Stomach smooth muscle (tissue), 2 donors: ENCODE results near the gene SLC25A29.
"Not testable (repeated sequence)": the region's sequence is repeated elsewhere in the genome, so short reads cannot be mapped to it uniquely, and the experiment has no call there.

Experiments
- H3K27ac ChIP-seq: one replicate; pipeline ENCODE4 v1.7.0; 2013; ENCODE audit warnings: mild to moderate bottlenecking, low read length, inconsistent platforms
- H3K27me3 ChIP-seq, 2 donors: one replicate each; pipeline ENCODE4 v1.7.0; 2013; ENCODE audit warnings: low read length in 2 of 2; ENCODE audit not compliant: insufficient read depth in 2 of 2, control insufficient read depth in 1 of 2
- H3K36me3 ChIP-seq, 2 donors: one replicate each; pipeline ENCODE4 v1.7.0; 2013; ENCODE audit warnings: low read length in 2 of 2; ENCODE audit not compliant: control insufficient read depth in 2 of 2, insufficient read depth in 2 of 2
- H3K4me1 ChIP-seq: one replicate; pipeline ENCODE4 v1.7.0; 2013; ENCODE audit warnings: low read length; ENCODE audit not compliant: control insufficient read depth, insufficient read depth
- H3K4me3 ChIP-seq, 2 donors: one replicate each; pipeline ENCODE4 v1.7.0; 2013; ENCODE audit warnings: low read length in 2 of 2
- H3K9ac ChIP-seq, 2 donors: one replicate each; pipeline ENCODE4 v1.7.0; 2013; ENCODE audit warnings: low read length in 2 of 2, mild to moderate bottlenecking in 1 of 2
- H3K9me3 ChIP-seq, 2 donors: one replicate each; pipeline ENCODE4 v1.7.0; 2013; ENCODE audit warnings: low read length in 2 of 2; ENCODE audit not compliant: control insufficient read depth in 2 of 2
- donor health status: healthy.
- donor health status: Pancreatic carcinoma.

The SLC25A29 gene

DNA sequence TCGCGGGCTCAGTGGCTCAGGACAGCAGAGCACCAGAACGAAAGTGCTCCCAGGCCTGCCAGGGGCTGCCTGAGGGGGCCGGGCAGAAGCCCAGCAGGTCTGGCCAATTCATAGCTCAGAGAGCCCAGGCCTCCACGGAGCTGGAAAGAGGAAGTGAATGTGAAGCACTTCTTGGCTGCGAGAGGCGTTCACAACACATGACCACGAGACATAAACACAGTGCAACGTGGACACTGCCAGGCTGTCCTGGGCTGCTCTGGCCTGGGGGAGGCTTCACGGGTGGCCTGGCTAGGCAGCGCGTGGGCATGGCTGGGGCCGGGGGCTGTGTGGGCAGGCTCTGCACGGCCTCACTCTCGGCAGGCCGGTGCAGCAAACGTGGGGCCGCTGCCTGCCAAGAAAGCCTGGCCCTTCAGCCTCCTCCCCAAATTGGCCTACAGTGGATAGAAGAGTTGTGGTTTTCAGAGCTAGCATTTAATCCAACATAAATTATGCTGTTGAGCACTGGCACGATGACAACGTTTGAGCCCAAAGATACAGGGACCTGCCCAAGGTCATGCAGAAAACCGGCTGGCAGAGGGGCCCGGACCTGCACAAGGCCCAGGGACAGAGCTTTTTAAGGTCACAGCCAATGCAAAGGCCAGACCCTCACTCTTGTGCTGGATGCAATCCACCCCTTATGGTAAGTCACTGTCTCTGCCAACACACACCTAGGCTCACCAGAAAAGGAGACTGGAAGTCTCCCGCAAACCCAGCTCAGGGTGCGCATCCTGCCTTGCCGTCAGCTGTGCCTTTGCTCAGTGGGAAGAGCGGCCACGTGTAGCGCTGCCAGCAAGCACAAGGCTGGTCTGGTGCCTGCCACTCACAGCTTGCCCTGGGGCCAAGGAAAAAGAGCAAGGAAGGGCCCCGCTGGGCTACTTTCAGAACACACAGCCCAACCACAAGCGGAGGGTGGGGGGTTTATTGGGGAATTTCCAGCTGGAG, 8.6 kb downstream of the SLC25A29 start:
- Histone ChIP-seq H3K27me3 (no peaks in the 10 kb centered on the region), H3K4me3 (peak overlapping the region; percentile 49 to 63), H3K4me1 (peaks cover 43% of the 10 kb centered on the region), H3K9me3 (no peaks in the 10 kb centered on the region), H3K27ac (peak overlapping the region; percentile 85), H3K9ac (peak overlapping the region; percentile 61 to 69), H3K36me3 (peaks cover 0 to 3% of the 10 kb centered on the region in 2 donors)

DNA sequence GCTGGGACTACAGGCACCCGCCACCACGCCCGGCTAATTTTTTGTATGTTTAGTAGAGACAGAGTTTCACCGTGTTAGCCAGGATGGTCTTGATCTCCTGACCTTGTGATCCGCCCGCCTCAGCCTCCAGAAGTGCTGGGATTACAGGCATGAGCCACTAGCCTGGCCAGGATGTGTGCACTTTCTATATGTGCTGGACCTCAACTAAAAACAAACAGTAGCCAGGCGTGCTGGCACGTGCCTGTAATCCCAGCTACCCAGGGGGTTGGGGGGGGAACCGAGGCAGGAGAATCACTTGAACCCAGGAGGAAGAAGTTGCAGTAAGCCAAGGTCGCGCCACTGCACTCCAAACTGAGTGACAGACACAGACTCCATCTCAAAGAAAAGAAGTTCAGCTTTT, 9.5 kb downstream of the SLC25A29 start:
- not testable (repeated sequence) for H3K27me3 ChIP-seq, H3K36me3 ChIP-seq, H3K9me3 ChIP-seq
- peak overlapping the region; percentile 85 for H3K27ac ChIP-seq
- H3K9ac ChIP-seq, result peak overlapping the region; percentile 61 to 69
- H3K4me3 ChIP-seq, result peak overlapping the region; percentile 49 to 63
- H3K4me1 ChIP-seq, result peaks cover 43% of the 10 kb centered on the region

DNA sequence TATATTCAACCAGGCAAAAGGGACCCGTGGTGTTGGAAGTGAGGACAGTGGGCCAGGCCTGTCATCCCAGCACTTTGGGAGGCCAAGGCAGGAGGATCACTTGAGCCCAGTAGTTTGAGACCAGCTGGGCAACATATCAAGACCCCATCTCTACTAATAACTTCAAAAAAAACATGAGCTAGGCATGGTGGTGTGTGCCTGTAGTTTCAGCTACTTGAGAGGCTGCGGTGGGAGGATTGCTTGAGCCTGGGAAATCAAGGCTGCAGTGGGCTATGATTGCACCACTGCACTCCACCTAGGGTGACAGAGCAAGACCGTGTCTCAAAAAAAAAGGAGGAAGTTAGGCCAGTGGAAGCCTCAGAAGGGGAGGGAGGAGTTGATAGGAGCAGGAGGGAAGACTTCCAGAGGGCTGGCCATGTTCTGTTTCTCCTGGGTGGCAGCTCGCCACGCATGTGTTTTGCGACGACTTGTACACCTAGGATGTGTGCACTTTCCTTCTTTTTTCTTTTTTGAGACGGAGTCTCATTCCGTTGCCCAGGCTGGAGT, 10.1 kb downstream of the SLC25A29 start:
- Histone ChIP-seq H3K9me3 (no peaks in the 10 kb centered on the region), H3K27ac (peak overlapping the region; percentile 85), H3K27me3 (no peaks in the 10 kb centered on the region), H3K4me3 (no peak overlapping the region), H3K9ac (no peak overlapping the region), H3K4me1 (peaks cover 43% of the 10 kb centered on the region), H3K36me3 (peaks cover 0 to 9% of the 10 kb centered on the region in 2 donors)

DNA sequence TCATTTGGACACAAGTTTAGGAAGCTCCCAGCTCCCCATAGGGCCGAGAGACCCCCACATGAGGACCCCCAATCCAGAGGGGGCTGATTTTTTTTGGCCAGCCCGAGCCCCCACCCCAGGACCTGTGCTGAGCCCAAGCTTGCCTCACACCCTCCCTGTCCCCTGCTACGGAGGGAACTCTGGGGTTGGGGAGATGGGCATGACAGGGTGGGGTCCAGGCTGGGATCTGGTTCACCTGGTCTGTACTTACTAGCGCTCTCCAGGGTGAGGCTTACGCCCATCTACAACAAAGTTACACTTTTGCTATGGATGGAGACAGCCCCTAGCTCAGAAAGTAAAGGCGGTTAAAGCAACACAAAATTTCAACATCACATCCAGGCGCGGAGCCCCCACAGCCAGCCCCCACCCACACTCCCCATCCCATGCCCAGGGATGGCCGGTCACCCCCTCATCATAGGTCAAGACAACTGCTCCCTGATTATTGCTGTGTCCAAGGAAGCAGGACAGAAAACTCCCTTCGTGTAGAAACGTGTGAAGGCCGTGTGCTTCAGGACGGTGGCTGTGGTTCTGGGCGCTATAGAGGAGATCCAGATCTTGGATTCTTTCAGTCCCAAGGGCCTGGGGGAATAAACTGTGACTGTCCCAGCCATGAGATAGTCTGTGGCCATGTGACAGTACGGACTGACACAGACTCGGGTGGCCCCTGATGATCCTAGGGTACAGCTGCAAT, 10.7 kb downstream of the SLC25A29 start:
- Histone ChIP-seq H3K36me3 (peaks cover 0 to 9% of the 10 kb centered on the region in 2 donors), H3K4me3 (no peak overlapping the region), H3K9me3 (no peaks in the 10 kb centered on the region), H3K27me3 (no peaks in the 10 kb centered on the region), H3K27ac (peak overlapping the region; percentile 37), H3K9ac (no peak overlapping the region), H3K4me1 (peaks cover 46% of the 10 kb centered on the region)

DNA sequence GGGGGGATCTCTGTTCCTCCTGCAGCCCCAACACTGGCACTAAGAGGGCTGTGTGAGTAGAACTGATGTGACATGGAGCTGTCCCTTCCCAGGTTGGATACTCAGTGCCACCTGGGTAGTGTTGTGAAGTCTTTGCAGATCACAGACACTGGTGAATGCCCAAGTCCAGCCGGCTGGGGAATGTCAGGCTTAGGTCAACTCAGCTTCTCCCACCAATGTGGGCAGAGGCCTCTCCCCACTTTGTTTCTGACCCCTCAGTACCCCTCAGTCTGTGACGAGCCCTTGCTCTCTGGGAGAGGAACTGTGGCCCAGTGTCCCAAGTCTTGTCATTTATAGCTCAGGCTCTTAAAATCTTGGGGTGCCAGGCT, 11.3 kb downstream of the SLC25A29 start:
- Histone ChIP-seq H3K4me3 (no peak overlapping the region), H3K27ac (peak overlapping the region; percentile 37), H3K9ac (no peak overlapping the region), H3K27me3 (no peaks in the 10 kb centered on the region), H3K36me3 (peaks cover 0 to 9% of the 10 kb centered on the region in 2 donors), H3K4me1 (peaks cover 48% of the 10 kb centered on the region), H3K9me3 (no peaks in the 10 kb centered on the region)

DNA sequence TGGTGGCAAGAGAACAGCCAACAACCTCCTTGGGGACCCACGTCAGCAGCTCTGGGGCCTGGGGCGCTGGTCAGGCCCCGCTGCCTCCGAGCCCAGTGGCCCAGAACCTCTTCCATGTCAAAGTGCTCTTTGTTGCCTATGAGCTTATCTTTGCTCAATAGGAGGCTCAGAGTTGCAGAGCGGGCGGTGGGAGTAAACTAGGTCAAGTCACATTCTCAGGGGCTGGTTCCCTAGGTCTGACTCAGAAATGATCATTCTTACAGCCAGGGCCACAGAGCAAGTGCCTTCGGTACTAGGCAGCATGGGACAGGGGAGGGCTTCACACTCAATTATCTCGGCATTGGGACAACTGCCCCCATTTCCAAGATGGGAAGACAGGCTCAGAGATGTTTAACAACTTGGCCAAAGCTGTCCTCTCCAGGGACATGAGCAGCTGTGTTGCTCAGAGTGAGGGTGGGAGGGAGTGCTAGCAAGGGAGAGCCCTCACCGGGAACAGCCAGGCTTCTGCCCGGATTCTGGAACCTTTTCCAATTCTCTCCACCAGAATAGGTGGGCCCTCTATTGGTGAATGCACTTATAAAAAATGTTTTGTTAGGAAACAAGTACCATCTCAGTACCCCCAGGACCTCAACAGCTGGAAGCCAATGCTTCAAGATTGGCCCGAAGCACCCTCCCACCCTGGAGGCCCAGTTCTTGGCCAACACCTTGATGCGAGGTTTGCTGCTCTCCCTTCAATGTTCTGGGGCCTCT, 11.9 kb downstream of the SLC25A29 start:
- no peaks in the 10 kb centered on the region for H3K27me3 ChIP-seq
- no peaks in the 10 kb centered on the region for H3K9me3 ChIP-seq
- H3K4me1 ChIP-seq, result peaks cover 48% of the 10 kb centered on the region
- H3K36me3 ChIP-seq, result peaks cover 0 to 9% of the 10 kb centered on the region in 2 donors
- H3K4me3 ChIP-seq, result no peak overlapping the region
- H3K9ac ChIP-seq, result peak overlapping the region in 1 of 2 donors; percentile 17
- peak overlapping the region; percentile 37 for H3K27ac ChIP-seq

DNA sequence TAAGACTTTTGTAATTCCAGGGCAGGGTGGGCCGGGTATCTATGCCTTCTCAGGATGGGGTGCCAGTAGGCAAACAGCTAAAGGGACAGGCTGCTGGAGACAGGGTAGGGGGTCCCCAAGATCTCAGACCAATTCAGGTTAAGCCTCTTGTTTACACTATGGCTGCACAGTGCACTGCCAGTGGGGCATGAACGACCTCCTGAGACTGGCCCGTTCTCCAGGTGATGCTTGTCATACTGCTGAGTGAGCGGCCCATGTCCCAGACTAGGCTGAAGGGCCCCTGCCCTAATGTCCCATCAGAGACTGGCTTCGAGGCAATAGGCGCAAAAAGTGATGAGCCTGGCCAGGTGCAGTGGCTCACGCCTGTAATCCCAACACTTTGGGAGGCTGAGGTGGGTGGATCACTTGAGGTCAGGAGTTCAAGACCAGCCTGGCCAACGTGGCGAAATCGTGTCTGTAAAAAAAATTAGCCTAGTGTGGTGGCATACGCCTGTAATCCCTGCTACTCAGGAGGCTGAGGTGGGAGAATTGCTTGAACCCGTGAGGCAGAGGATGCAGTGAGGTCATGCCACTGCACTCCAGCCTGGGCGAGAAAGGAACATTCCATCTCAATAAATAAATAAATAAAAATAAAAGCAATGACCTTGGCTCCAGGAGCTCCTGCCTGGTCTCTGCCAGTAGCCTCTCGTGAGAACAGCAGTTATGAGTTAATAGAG, 12.6 kb downstream of the SLC25A29 start:
- H3K9ac ChIP-seq, result no peak overlapping the region
- H3K4me3 ChIP-seq, result no peak overlapping the region
- peaks cover 40% of the 10 kb centered on the region for H3K4me1 ChIP-seq
- peaks cover 0 to 11% of the 10 kb centered on the region in 2 donors for H3K36me3 ChIP-seq
- no peaks in the 10 kb centered on the region for H3K9me3 ChIP-seq
- no peak overlapping the region for H3K27ac ChIP-seq
- H3K27me3 ChIP-seq, result no peaks in the 10 kb centered on the region

DNA sequence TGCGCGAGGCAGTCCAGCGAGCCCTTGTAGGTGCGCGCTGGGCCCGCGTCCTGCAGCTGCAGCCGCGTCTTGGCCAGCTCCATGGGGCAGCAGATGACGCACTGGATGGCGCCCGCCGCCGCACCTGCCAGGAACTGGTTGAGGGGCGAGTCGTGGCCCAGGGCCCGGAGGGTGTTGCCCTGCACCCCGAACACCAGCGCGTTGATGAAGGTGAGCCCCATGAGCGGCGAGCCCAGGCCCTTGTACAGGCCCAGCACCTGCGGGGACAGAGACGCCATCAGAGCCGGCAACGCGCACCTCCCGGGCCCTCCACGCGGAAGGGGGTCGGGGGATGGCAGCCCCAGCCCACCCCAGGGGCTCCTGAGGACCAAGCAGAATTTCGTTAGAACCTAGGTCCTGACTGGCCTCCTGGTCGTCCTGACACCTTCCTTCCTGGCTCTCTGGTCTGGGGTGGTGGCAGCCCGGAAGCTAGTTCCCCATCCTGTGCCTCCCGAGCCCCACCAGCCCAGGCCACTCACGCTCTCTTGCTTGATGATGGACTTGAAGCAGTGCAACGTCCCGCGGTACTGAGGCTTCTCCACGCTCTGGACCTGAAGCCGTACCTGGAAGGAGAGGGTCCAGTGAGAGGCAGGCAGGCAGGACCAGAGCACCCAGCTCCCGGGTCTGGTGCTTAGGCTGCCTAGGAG, 13.3 kb downstream of the SLC25A29 start:
- H3K36me3 ChIP-seq, result peaks cover 0 to 8% of the 10 kb centered on the region in 2 donors
- H3K4me1 ChIP-seq, result peaks cover 36% of the 10 kb centered on the region
- H3K9me3 ChIP-seq, result no peaks in the 10 kb centered on the region
- no peak overlapping the region for H3K4me3 ChIP-seq
- H3K27me3 ChIP-seq, result no peaks in the 10 kb centered on the region
- no peak overlapping the region for H3K9ac ChIP-seq
- H3K27ac ChIP-seq, result no peak overlapping the region

DNA sequence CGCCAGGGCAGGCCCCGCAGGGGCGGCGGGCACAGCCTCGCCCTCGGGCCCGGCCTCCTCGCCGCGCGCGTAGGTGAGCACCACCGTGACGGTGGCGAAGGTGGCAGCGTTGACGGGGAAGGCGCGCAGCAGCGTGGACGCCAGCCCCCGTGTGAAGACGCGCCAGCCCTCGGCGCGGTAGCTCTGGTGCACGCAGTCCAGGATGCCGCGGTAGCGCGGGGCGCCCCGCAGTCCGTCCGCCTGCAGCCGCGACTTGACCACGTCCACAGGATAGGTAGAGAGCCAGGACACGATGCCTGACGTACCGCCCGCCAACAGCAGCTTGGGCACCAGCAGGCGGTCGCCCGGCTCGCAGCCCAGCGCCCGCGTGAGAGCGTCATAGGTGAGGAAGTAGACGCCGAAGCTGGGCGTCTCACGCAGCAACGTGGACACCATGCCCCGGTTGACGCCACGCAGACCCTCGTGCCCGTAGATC, 13.9 kb downstream of the SLC25A29 start:
- no peak overlapping the region for H3K4me3 ChIP-seq
- H3K27ac ChIP-seq, result no peak overlapping the region
- no peaks in the 10 kb centered on the region for H3K9me3 ChIP-seq
- peaks cover 0 to 8% of the 10 kb centered on the region in 2 donors for H3K36me3 ChIP-seq
- H3K27me3 ChIP-seq, result no peaks in the 10 kb centered on the region
- H3K9ac ChIP-seq, result no peak overlapping the region
- H3K4me1 ChIP-seq, result peaks cover 30% of the 10 kb centered on the region
